Endothelial cell of umbilical vein (primary cell): ENCODE results near the gene IDUA. TPM values are rescaled to one million over a fixed set of nuclear protein-coding genes. Genes with fewer than 3 reads are reported as not detected.

Source experiments
- BruUV-seq: library from RNA; stranded (reverse); fragments of 400-500 nt; replicated peaks from 2 replicates; lab custom pipeline; 2021; lab: Mats Ljungman, UMichigan
- CTCF ChIA-PET: fragments of 300-600, 350-600 bp; sonication (Branson Sonifier 250); formaldehyde crosslinking; loops from one replicate; lab custom pipeline; 2021; ENCODE audit warnings: antibody characterized with exemption, inconsistent platforms; lab: Charles Lee
- POLR2A ChIA-PET: fragments of 300-600, 350-600 bp; sonication (Branson Sonifier 250); formaldehyde crosslinking; loops from one replicate; lab custom pipeline; 2021; ENCODE audit warnings: antibody characterized with exemption, inconsistent platforms; lab: Charles Lee
- DNase-seq: peaks from one replicate; pipeline ENCODE4 v3.0.0-alpha.2; 2011; ENCODE audit warnings: low read depth, low spot score
- FAIRE-seq: peaks from 2 replicates; lab custom pipeline; 2011; peaks lifted over from hg19 to GRCh38; lab: Jason Lieb, UNC
- H2AFZ ChIP-seq: 2 replicates; pipeline ENCODE4 v1.6.0; 2012; ENCODE audit warnings: low read depth, low read length, control low read depth, inconsistent platforms
- H3K27ac ChIP-seq: 2 replicates; pipeline ENCODE4 v1.5.1; 2011; ENCODE audit warnings: low read depth, mild to moderate bottlenecking, control low read depth, low read length, moderate library complexity; ENCODE audit not compliant: insufficient read depth
- H3K27me3 ChIP-seq, 2 experiments: 2 replicates each; pipeline versions ENCODE4 v1.6.0 to v1.6.1; 2011; ENCODE audit warnings: low read length in 2 of 2, mixed read lengths in 1 of 2; ENCODE audit not compliant: control insufficient read depth in 2 of 2, insufficient read depth in 2 of 2
- H3K36me3 ChIP-seq, 2 experiments: 2 replicates in 1 of 2; 3 replicates in 1 of 2; pipeline ENCODE4 v1.5.1; 2011; ENCODE audit warnings: low read length in 2 of 2, mild to moderate bottlenecking in 1 of 2, moderate library complexity in 1 of 2; ENCODE audit not compliant: control insufficient read depth in 2 of 2, insufficient read depth in 2 of 2; ENCODE audit errors: extremely low read depth in 1 of 2
- H3K4me1 ChIP-seq: 3 replicates; pipeline ENCODE4 v1.5.1; 2011; ENCODE audit warnings: mild to moderate bottlenecking, low read length; ENCODE audit not compliant: control insufficient read depth, insufficient read depth; ENCODE audit errors: extremely low read depth
- H3K4me2 ChIP-seq: 2 replicates; pipeline ENCODE4 v1.6.1; 2011; ENCODE audit warnings: low read length, control low read depth, mixed read lengths; ENCODE audit not compliant: insufficient read depth
- H3K4me3 ChIP-seq, 3 experiments: fragments of 200-600 bp in 1 of 3; sonication (generic), shearing (Covaris generic) in 1 of 3; replicated peaks in 1 of 3; 2 replicates each; pipeline ENCODE4 v1.5.1; 2011 to 2016; ENCODE audit warnings: control low read depth in 3 of 3, low read length in 3 of 3, mild to moderate bottlenecking in 2 of 3, inconsistent platforms in 1 of 3, low read depth in 1 of 3, moderate library complexity in 1 of 3; ENCODE audit not compliant: insufficient read depth in 1 of 3
- H3K79me2 ChIP-seq: 2 replicates; pipeline ENCODE4 v1.6.0; 2012; ENCODE audit warnings: low read length, inconsistent platforms; ENCODE audit not compliant: control insufficient read depth, insufficient read depth
- H3K9ac ChIP-seq: replicated peaks from 2 replicates; pipeline ENCODE3; 2011; ENCODE audit warnings: low read length, control low read depth; ENCODE audit not compliant: insufficient read depth; ENCODE audit errors: extremely low read depth
- H3K9me1 ChIP-seq: replicated peaks from 3 replicates; pipeline ENCODE4 v1.6.0; 2011; ENCODE audit warnings: mild to moderate bottlenecking, low read length; ENCODE audit not compliant: control insufficient read depth, insufficient read depth; ENCODE audit errors: extremely low read depth
- H3K9me3 ChIP-seq: replicated peaks from 2 replicates; pipeline ENCODE4 v1.5.1; 2012; ENCODE audit warnings: low read length, inconsistent platforms; ENCODE audit not compliant: control insufficient read depth, insufficient read depth
- H4K20me1 ChIP-seq: replicated peaks from 2 replicates; pipeline ENCODE3; 2011; ENCODE audit warnings: mild to moderate bottlenecking, low read length; ENCODE audit not compliant: control insufficient read depth, insufficient read depth; ENCODE audit errors: extremely low read depth
- CTCF ChIP-seq, 2 donors: IDR thresholded peaks; 1 replicate in 1 of 2; 2 replicates in 1 of 2; pipeline ENCODE4 v1.5.1; 2011; ENCODE audit warnings: low read length in 2 of 2, mild to moderate bottlenecking in 2 of 2, moderate library complexity in 2 of 2, control low read depth in 1 of 2, inconsistent platforms in 1 of 2, low read depth in 1 of 2; ENCODE audit not compliant: insufficient read depth in 1 of 2; ENCODE audit errors: extremely low read depth in 1 of 2
- EZH2 ChIP-seq: IDR thresholded peaks from 2 replicates; pipeline ENCODE4 v1.6.1; 2012; ENCODE audit warnings: borderline replicate concordance, low read depth, mild to moderate bottlenecking, moderate library complexity, low read length, inconsistent platforms; ENCODE audit not compliant: severe bottlenecking
- FOS ChIP-seq: IDR thresholded peaks from 2 replicates; pipeline ENCODE4 v1.6.1; 2011; ENCODE audit warnings: mild to moderate bottlenecking, low read length, moderate library complexity, borderline replicate concordance; ENCODE audit not compliant: insufficient read depth
- GATA2 ChIP-seq: IDR thresholded peaks from 2 replicates; pipeline ENCODE4 v1.7.0; 2011; ENCODE audit warnings: low read depth, mild to moderate bottlenecking, moderate library complexity, mixed read lengths, low read length; ENCODE audit not compliant: insufficient read length, insufficient read depth
- JUN ChIP-seq: IDR thresholded peaks from 2 replicates; pipeline ENCODE4 v1.6.1; 2011; ENCODE audit warnings: borderline replicate concordance, low read depth; ENCODE audit not compliant: insufficient read length, insufficient read depth
- MYC ChIP-seq: IDR thresholded peaks from one replicate; pipeline ENCODE4 v1.6.1; 2011; ENCODE audit warnings: mild to moderate bottlenecking, low read depth, low read length
- POLR2A ChIP-seq: IDR thresholded peaks from 2 replicates; pipeline ENCODE4 v1.6.1; 2012; ENCODE audit warnings: low read depth, mild to moderate bottlenecking, control low read depth, low read length
- POLR2AphosphoS5 ChIP-seq: IDR thresholded peaks from 2 replicates; pipeline ENCODE4 v1.6.1; 2012; ENCODE audit warnings: low read depth, mild to moderate bottlenecking, control low read depth, low read length, moderate library complexity; ENCODE audit not compliant: insufficient read depth
- dilution Hi-C: fragments of 300-500 bp; cut with MboI; formaldehyde crosslinking; loops from one replicate; pipeline ENCODE4 v1.15.0; 2019; ENCODE audit warnings: low sequenced_read_pairs; ENCODE audit not compliant: extremely low pct_ligation_motif_present
- intact Hi-C: fragments of 100-400 bp; cut with micrococcal nuclease; formaldehyde crosslinking; loops from one replicate; pipeline ENCODE4 v1.10.0; 2022
- polyA plus RNA-seq, 4 experiments: library from polyadenylated mRNA; depleted of rRNA in 3 of 4; stranded (reverse) in 3 of 4; unstranded in 1 of 4; fragments of >200 nt; gene quantifications; 2 replicates each; pipeline versions ENCODE4 v1.2.1 to v1.2.3, GENCODE V29; 2011 to 2012; ENCODE audit warnings: missing spikeins in 1 of 4
- total RNA-seq: library from RNA; stranded (reverse); gene quantifications from 2 replicates; pipeline ENCODE4 v1.2.3, GENCODE V29; 2021
- TF ChIP-seq, protein P1 (sequence below): IDR thresholded peaks from 2 replicates; pipeline ENCODE4 v1.6.1; 2011; ENCODE audit not compliant: insufficient read depth, insufficient read length

IDUA gene
- total and polyA plus RNA-seq, 2 donors (not counting 3 experiments of a cell fraction or from before 2014, with no cell fraction given), result 19.1 to 34.1 TPM

GRCh38 chr4:1019320-1019719 is 32.5 kb downstream of the IDUA start:
- H3K79me2 ChIP-seq, result no peaks in the 10 kb centered on the region
- no peak overlapping the region for H3K4me2 ChIP-seq
- no peaks in the 10 kb centered on the region for H4K20me1 ChIP-seq
- intact Hi-C loops, result no loop called here
- no peak overlapping the region for H3K9ac ChIP-seq
- H2AFZ ChIP-seq, result no peak overlapping the region
- H3K27me3 ChIP-seq, result no peaks in the 10 kb centered on the region
- BruUV-seq, result no TSS peak
- POLR2A ChIA-PET, result no interaction called here
- DNase-seq (no peak), FAIRE-seq (no peak)
- H3K4me3 ChIP-seq, result no peak overlapping the region
- H3K27ac ChIP-seq, result no peak overlapping the region
- TF ChIP-seq EZH2 (no peak), GATA2 (no peak), POLR2A (no peak), POLR2AphosphoS5 (no peak), FOS (no peak), JUN (no peak), CTCF (IDR thresholded peaks at IDR 0.05; ENCODE audit: extremely low read depth in 1 of 2, insufficient read depth in 1 of 2, low read depth in 1 of 2, low read length in 2 of 2) (no peak), MYC (no peak)
- TF ChIP-seq, protein P1, sequence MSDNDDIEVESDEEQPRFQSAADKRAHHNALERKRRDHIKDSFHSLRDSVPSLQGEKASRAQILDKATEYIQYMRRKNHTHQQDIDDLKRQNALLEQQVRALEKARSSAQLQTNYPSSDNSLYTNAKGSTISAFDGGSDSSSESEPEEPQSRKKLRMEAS, result no peak
- dilution Hi-C loops, result no loop called here
- CTCF ChIA-PET, result no interaction called here
- H3K4me1 ChIP-seq, result no peaks in the 10 kb centered on the region
- peaks cover 0 to 3% of the 10 kb centered on the region in 2 experiments for H3K36me3 ChIP-seq
- H3K9me1 ChIP-seq, result no peaks in the 10 kb centered on the region
- no peaks in the 10 kb centered on the region for H3K9me3 ChIP-seq
